ENCODE data around the gene CLCN7.

DNA sequence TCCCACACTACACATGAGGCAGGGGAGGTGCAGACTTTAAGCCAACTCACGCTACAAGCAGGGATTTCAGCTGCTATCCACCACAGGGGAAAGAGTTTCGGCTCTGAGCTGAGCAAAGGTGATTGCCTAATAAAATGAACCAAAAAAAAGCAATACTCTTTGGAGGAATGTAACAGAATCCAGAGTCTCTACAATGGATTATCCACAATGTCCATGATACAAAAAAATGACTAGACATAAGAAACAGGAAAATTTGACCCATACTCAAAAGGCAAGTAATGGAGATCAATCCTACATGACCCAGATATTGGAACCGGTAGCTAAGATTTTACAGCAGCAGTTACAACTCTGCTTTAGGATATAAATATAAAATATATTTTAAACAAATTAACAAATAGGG is 39.7 kb upstream of the CLCN7 start:
- TF ChIP-seq, protein P1, sequence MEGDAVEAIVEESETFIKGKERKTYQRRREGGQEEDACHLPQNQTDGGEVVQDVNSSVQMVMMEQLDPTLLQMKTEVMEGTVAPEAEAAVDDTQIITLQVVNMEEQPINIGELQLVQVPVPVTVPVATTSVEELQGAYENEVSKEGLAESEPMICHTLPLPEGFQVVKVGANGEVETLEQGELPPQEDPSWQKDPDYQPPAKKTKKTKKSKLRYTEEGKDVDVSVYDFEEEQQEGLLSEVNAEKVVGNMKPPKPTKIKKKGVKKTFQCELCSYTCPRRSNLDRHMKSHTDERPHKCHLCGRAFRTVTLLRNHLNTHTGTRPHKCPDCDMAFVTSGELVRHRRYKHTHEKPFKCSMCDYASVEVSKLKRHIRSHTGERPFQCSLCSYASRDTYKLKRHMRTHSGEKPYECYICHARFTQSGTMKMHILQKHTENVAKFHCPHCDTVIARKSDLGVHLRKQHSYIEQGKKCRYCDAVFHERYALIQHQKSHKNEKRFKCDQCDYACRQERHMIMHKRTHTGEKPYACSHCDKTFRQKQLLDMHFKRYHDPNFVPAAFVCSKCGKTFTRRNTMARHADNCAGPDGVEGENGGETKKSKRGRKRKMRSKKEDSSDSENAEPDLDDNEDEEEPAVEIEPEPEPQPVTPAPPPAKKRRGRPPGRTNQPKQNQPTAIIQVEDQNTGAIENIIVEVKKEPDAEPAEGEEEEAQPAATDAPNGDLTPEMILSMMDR (conservative IDR thresholded peaks at IDR 0.05; ENCODE audit: low read depth, low read length): no peak
- TF ChIP-seq, protein P2, sequence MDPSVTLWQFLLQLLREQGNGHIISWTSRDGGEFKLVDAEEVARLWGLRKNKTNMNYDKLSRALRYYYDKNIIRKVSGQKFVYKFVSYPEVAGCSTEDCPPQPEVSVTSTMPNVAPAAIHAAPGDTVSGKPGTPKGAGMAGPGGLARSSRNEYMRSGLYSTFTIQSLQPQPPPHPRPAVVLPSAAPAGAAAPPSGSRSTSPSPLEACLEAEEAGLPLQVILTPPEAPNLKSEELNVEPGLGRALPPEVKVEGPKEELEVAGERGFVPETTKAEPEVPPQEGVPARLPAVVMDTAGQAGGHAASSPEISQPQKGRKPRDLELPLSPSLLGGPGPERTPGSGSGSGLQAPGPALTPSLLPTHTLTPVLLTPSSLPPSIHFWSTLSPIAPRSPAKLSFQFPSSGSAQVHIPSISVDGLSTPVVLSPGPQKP (IDR thresholded peaks at IDR 0.05; ENCODE audit: borderline replicate concordance, low read depth, low read length): no peak
- TF ChIP-seq RCOR1 (IDR thresholded peaks at IDR 0.05; ENCODE audit: insufficient replicate concordance, low read length): no peak
- TF ChIP-seq POLR2A (IDR thresholded peaks at IDR 0.05; ENCODE audit: low read depth, low read length): no peak

Data from IMR-90 (cell line).